Stimulated activated memory B cell treated with anti-CD40 and anti-IgM and Interleukin-4, amounts not matched to agents 10 μg/mL and 1 μg/mL and 100 μg/mL, for 72 hours (primary cell): ENCODE measurements around the gene MPHOSPH6.

ENCODE experiments used
- ATAC-seq: fragments of 150-1000 bp; cut with Tn5 transposase; 2 replicates; pipeline ENCODE4 v1.10.0; 2021
- H3K27ac Mint-ChIP-seq: one replicate; pipeline ENCODE4 v1.8.0; 2022; ENCODE audit warnings: mild to moderate bottlenecking, mixed read lengths
- H3K27me3 Mint-ChIP-seq: one replicate; pipeline ENCODE4 v1.8.0; 2022; ENCODE audit warnings: mixed read lengths
- H3K36me3 Mint-ChIP-seq: one replicate; pipeline ENCODE4 v1.8.0; 2022; ENCODE audit warnings: mixed read lengths
- H3K4me1 Mint-ChIP-seq: one replicate; pipeline ENCODE4 v1.8.0; 2022; ENCODE audit warnings: mixed read lengths
- H3K4me3 Mint-ChIP-seq: one replicate; pipeline ENCODE4 v1.8.0; 2022; ENCODE audit warnings: mild to moderate bottlenecking, moderate library complexity, mixed read lengths
- H3K9me3 Mint-ChIP-seq: one replicate; pipeline ENCODE4 v1.8.0; 2022; ENCODE audit warnings: mixed read lengths

The MPHOSPH6 gene

GRCh38 chr16:82183004-82183397 is 13.0 kb upstream of the MPHOSPH6 start:
- no peak overlapping the region for H3K4me3 Mint-ChIP-seq
- H3K36me3 Mint-ChIP-seq = no peaks in the 10 kb centered on the region
- H3K4me1 Mint-ChIP-seq = no peaks in the 10 kb centered on the region
- no peak overlapping the region for H3K27ac Mint-ChIP-seq
- no peak for ATAC-seq
- H3K27me3 Mint-ChIP-seq = peaks cover 15% of the 10 kb centered on the region
- no peaks in the 10 kb centered on the region for H3K9me3 Mint-ChIP-seq

- H3K27ac Mint-ChIP-seq = no peak overlapping the region
- H3K4me1 Mint-ChIP-seq = no peaks in the 10 kb centered on the region
- H3K36me3 Mint-ChIP-seq = no peaks in the 10 kb centered on the region
These were observed 12.4 kb upstream of the MPHOSPH6 start for GRCh38 chr16:82182266-82183003.

GRCh38 chr16:82181461-82182185 is 11.6 kb upstream of the MPHOSPH6 start:
- Mint-ChIP-seq H3K27me3 (peaks cover 7% of the 10 kb centered on the region), H3K4me3 (no peak overlapping the region), H3K36me3 (no peaks in the 10 kb centered on the region), H3K27ac (no peak overlapping the region), H3K9me3 (no peaks in the 10 kb centered on the region), H3K4me1 (no peaks in the 10 kb centered on the region)
- ATAC-seq = no peak

More at GRCh38 chr16:82182266-82183003, 12.4 kb upstream of the MPHOSPH6 start:
- no peaks in the 10 kb centered on the region for H3K9me3 Mint-ChIP-seq
- ATAC-seq = no peak
- no peak overlapping the region for H3K4me3 Mint-ChIP-seq
- H3K27me3 Mint-ChIP-seq = peaks cover 14% of the 10 kb centered on the region

- ATAC-seq = no peak
These were observed 8.3 kb upstream of the MPHOSPH6 start for GRCh38 chr16:82178352-82178751.

GRCh38 chr16:82177555-82177954 is 7.5 kb upstream of the MPHOSPH6 start:
- Mint-ChIP-seq H3K36me3 (no peaks in the 10 kb centered on the region), H3K9me3 (no peaks in the 10 kb centered on the region), H3K27me3 (peaks cover 18% of the 10 kb centered on the region), H3K4me1 (no peaks in the 10 kb centered on the region), H3K4me3 (no peak overlapping the region), H3K27ac (no peak overlapping the region)
- no peak for ATAC-seq

More at GRCh38 chr16:82178352-82178751, 8.3 kb upstream of the MPHOSPH6 start:
- Mint-ChIP-seq H3K4me1 (no peaks in the 10 kb centered on the region), H3K27ac (no peak overlapping the region), H3K36me3 (no peaks in the 10 kb centered on the region), H3K27me3 (peaks cover 12% of the 10 kb centered on the region), H3K9me3 (no peaks in the 10 kb centered on the region), H3K4me3 (no peak overlapping the region)

- Mint-ChIP-seq H3K9me3 (no peaks in the 10 kb centered on the region), H3K27me3 (peaks cover 31% of the 10 kb centered on the region), H3K4me3 (no peak overlapping the region), H3K27ac (no peak overlapping the region), H3K4me1 (no peaks in the 10 kb centered on the region), H3K36me3 (no peaks in the 10 kb centered on the region)
- ATAC-seq = no peak
These were observed 6.2 kb upstream of the MPHOSPH6 start for GRCh38 chr16:82176204-82176603.

GRCh38 chr16:82175627-82176026 is 5.6 kb upstream of the MPHOSPH6 start:
- ATAC-seq = no peak
- Mint-ChIP-seq H3K27me3 (peaks cover 31% of the 10 kb centered on the region), H3K27ac (no peak overlapping the region), H3K4me1 (no peaks in the 10 kb centered on the region), H3K36me3 (no peaks in the 10 kb centered on the region), H3K4me3 (no peak overlapping the region), H3K9me3 (no peaks in the 10 kb centered on the region)

GRCh38 chr16:82167670-82168069 is 2.4 kb downstream of the MPHOSPH6 start:
- Mint-ChIP-seq H3K36me3 (peaks cover 52% of the 10 kb centered on the region), H3K27me3 (peaks cover 15% of the 10 kb centered on the region), H3K9me3 (peaks cover 2% of the 10 kb centered on the region), H3K4me3 (no peak overlapping the region), H3K27ac (no peak overlapping the region), H3K4me1 (peaks cover 27% of the 10 kb centered on the region)
- no peak for ATAC-seq

- H3K27ac Mint-ChIP-seq = no peak overlapping the region
- peaks cover 53% of the 10 kb centered on the region for H3K36me3 Mint-ChIP-seq
- H3K9me3 Mint-ChIP-seq = no peaks in the 10 kb centered on the region
- no peak overlapping the region for H3K4me3 Mint-ChIP-seq
- ATAC-seq = no peak
- H3K27me3 Mint-ChIP-seq = no peaks in the 10 kb centered on the region
- H3K4me1 Mint-ChIP-seq = peaks cover 12% of the 10 kb centered on the region
These were observed 9.8 kb downstream of the MPHOSPH6 start for GRCh38 chr16:82160226-82160625.

- Mint-ChIP-seq H3K27ac (no peak overlapping the region), H3K27me3 (no peaks in the 10 kb centered on the region), H3K9me3 (no peaks in the 10 kb centered on the region), H3K36me3 (peaks cover 56% of the 10 kb centered on the region), H3K4me1 (peaks cover 6% of the 10 kb centered on the region), H3K4me3 (no peak overlapping the region)
- no peak for ATAC-seq
These were observed 12.2 kb downstream of the MPHOSPH6 start for GRCh38 chr16:82157836-82158235.

- Mint-ChIP-seq H3K36me3 (peaks cover 54% of the 10 kb centered on the region), H3K27me3 (no peaks in the 10 kb centered on the region), H3K4me3 (no peak overlapping the region), H3K4me1 (peaks cover 6% of the 10 kb centered on the region), H3K27ac (no peak overlapping the region), H3K9me3 (no peaks in the 10 kb centered on the region)
- ATAC-seq = no peak
These were observed 12.6 kb downstream of the MPHOSPH6 start for GRCh38 chr16:82157534-82157812.

- peaks cover 48% of the 10 kb centered on the region for H3K36me3 Mint-ChIP-seq
- H3K4me1 Mint-ChIP-seq = peaks cover 6% of the 10 kb centered on the region
- H3K27me3 Mint-ChIP-seq = no peaks in the 10 kb centered on the region
- no peaks in the 10 kb centered on the region for H3K9me3 Mint-ChIP-seq
- no peak overlapping the region for H3K27ac Mint-ChIP-seq
- ATAC-seq = no peak
- H3K4me3 Mint-ChIP-seq = no peak overlapping the region
These were observed 13.1 kb downstream of the MPHOSPH6 start for GRCh38 chr16:82156761-82157533.

GRCh38 chr16:82152641-82153112 is 17.3 kb downstream of the MPHOSPH6 start:
- Mint-ChIP-seq H3K4me1 (peaks cover 6% of the 10 kb centered on the region), H3K27ac (no peak overlapping the region), H3K4me3 (no peak overlapping the region), H3K27me3 (no peaks in the 10 kb centered on the region), H3K9me3 (no peaks in the 10 kb centered on the region), H3K36me3 (peaks cover 54% of the 10 kb centered on the region)
- ATAC-seq = no peak

- no peak for ATAC-seq
- Mint-ChIP-seq H3K36me3 (peaks cover 54% of the 10 kb centered on the region), H3K4me1 (peaks cover 1% of the 10 kb centered on the region), H3K4me3 (no peak overlapping the region), H3K27ac (no peak overlapping the region), H3K9me3 (no peaks in the 10 kb centered on the region), H3K27me3 (no peaks in the 10 kb centered on the region)
These were observed 17.8 kb downstream of the MPHOSPH6 start for GRCh38 chr16:82152196-82152595.

GRCh38 chr16:82150549-82150948 is 19.5 kb downstream of the MPHOSPH6 start:
- Mint-ChIP-seq H3K27ac (no peak overlapping the region), H3K4me3 (no peak overlapping the region), H3K36me3 (peaks cover 60% of the 10 kb centered on the region), H3K27me3 (no peaks in the 10 kb centered on the region), H3K9me3 (no peaks in the 10 kb centered on the region), H3K4me1 (no peaks in the 10 kb centered on the region)
- ATAC-seq = no peak
